Dendritic cell treated with granulocyte-macrophage colony-stimulating factor and Interleukin-4, amounts not matched to agents 40 ng/mL and 50 ng/mL, for 4 days (primary cell): ENCODE data around the gene KLF11.
"Not testable (repeated sequence)": the region's sequence is repeated elsewhere in the genome, so short reads cannot be mapped to it uniquely, and the experiment has no call there.

Experiments used
- H3K27ac Mint-ChIP-seq: one replicate; pipeline ENCODE4 v1.8.0; 2022; ENCODE audit warnings: mild to moderate bottlenecking, mixed read lengths
- H3K27me3 Mint-ChIP-seq: one replicate; pipeline ENCODE4 v1.8.0; 2022; ENCODE audit warnings: mild to moderate bottlenecking, mixed read lengths
- H3K36me3 Mint-ChIP-seq: one replicate; pipeline ENCODE4 v1.8.0; 2022; ENCODE audit warnings: low read depth, mixed read lengths
- H3K4me1 Mint-ChIP-seq: one replicate; pipeline ENCODE4 v1.8.0; 2022; ENCODE audit warnings: low read depth, mixed read lengths
- H3K4me3 Mint-ChIP-seq: one replicate; pipeline ENCODE4 v1.8.0; 2022; ENCODE audit warnings: mild to moderate bottlenecking, moderate library complexity, mixed read lengths
- H3K9me3 Mint-ChIP-seq: one replicate; pipeline ENCODE4 v1.8.0; 2022; ENCODE audit warnings: mixed read lengths
- intact Hi-C: fragments of 100-400 bp; cut with micrococcal nuclease; formaldehyde crosslinking; loops from one replicate; pipeline ENCODE4 v1.15.0; 2022

Gene KLF11

GRCh38 chr2:10005461-10006235 is 37.7 kb upstream of the KLF11 start:
- Mint-ChIP-seq H3K4me1 (peaks cover 16% of the 10 kb centered on the region), H3K27ac (no peak overlapping the region), H3K4me3 (no peak overlapping the region), H3K9me3 (no peaks in the 10 kb centered on the region), H3K27me3 (peaks cover 47% of the 10 kb centered on the region), H3K36me3 (no peaks in the 10 kb centered on the region)
- intact Hi-C loops, result no loop called here

GRCh38 chr2:10006236-10007161 is 36.9 kb upstream of the KLF11 start:
- no peak overlapping the region for H3K4me3 Mint-ChIP-seq
- H3K9me3 Mint-ChIP-seq, result no peaks in the 10 kb centered on the region
- H3K27ac Mint-ChIP-seq, result peak overlapping the region; percentile 35
- no peaks in the 10 kb centered on the region for H3K36me3 Mint-ChIP-seq
- peaks cover 46% of the 10 kb centered on the region for H3K27me3 Mint-ChIP-seq
- H3K4me1 Mint-ChIP-seq, result peaks cover 16% of the 10 kb centered on the region
- intact Hi-C loops, result no loop called here

- intact Hi-C loops, result no loop called here
- Mint-ChIP-seq H3K4me1 (peaks cover 16% of the 10 kb centered on the region), H3K27me3 (peaks cover 46% of the 10 kb centered on the region), H3K4me3 (no peak overlapping the region), H3K9me3 (no peaks in the 10 kb centered on the region), H3K27ac (no peak overlapping the region), H3K36me3 (no peaks in the 10 kb centered on the region)
These were observed 35.9 kb upstream of the KLF11 start for GRCh38 chr2:10007435-10007834.

GRCh38 chr2:10007921-10008808 is 35.2 kb upstream of the KLF11 start:
- H3K4me3 Mint-ChIP-seq, result no peak overlapping the region
- no peaks in the 10 kb centered on the region for H3K9me3 Mint-ChIP-seq
- intact Hi-C loops, result no loop called here
- H3K4me1 Mint-ChIP-seq, result peaks cover 11% of the 10 kb centered on the region
- H3K36me3 Mint-ChIP-seq, result no peaks in the 10 kb centered on the region
- H3K27me3 Mint-ChIP-seq, result peaks cover 46% of the 10 kb centered on the region
- no peak overlapping the region for H3K27ac Mint-ChIP-seq

- Mint-ChIP-seq H3K27me3 (peaks cover 45% of the 10 kb centered on the region), H3K36me3 (no peaks in the 10 kb centered on the region), H3K4me3 (no peak overlapping the region), H3K4me1 (peaks cover 11% of the 10 kb centered on the region), H3K27ac (no peak overlapping the region), H3K9me3 (no peaks in the 10 kb centered on the region)
- intact Hi-C loops, result no loop called here
These were observed 34.6 kb upstream of the KLF11 start for GRCh38 chr2:10008809-10009176.

GRCh38 chr2:10009271-10009810 is 34.0 kb upstream of the KLF11 start:
- Mint-ChIP-seq H3K27ac (no peak overlapping the region), H3K36me3 (no peaks in the 10 kb centered on the region), H3K4me1 (peaks cover 11% of the 10 kb centered on the region), H3K27me3 (peaks cover 42% of the 10 kb centered on the region), H3K4me3 (no peak overlapping the region), H3K9me3 (no peaks in the 10 kb centered on the region)
- intact Hi-C loops, result no loop called here

GRCh38 chr2:10009811-10010781 is 33.3 kb upstream of the KLF11 start:
- H3K4me1 Mint-ChIP-seq, result peaks cover 11% of the 10 kb centered on the region
- no peak overlapping the region for H3K27ac Mint-ChIP-seq
- intact Hi-C loops, result no loop called here
- no peak overlapping the region for H3K4me3 Mint-ChIP-seq
- H3K36me3 Mint-ChIP-seq, result no peaks in the 10 kb centered on the region
- no peaks in the 10 kb centered on the region for H3K9me3 Mint-ChIP-seq
- peaks cover 34% of the 10 kb centered on the region for H3K27me3 Mint-ChIP-seq

- intact Hi-C loops, H3K27ac Mint-ChIP-seq, H3K4me3 Mint-ChIP-seq, H3K36me3 Mint-ChIP-seq, H3K9me3 Mint-ChIP-seq: not testable (repeated sequence)
- Mint-ChIP-seq H3K4me1 (peaks cover 11% of the 10 kb centered on the region), H3K27me3 (peaks cover 26% of the 10 kb centered on the region)
These were observed 32.3 kb upstream of the KLF11 start for GRCh38 chr2:10010861-10011605.

- H3K9me3 Mint-ChIP-seq, H3K27ac Mint-ChIP-seq, H3K4me3 Mint-ChIP-seq, H3K4me1 Mint-ChIP-seq, H3K36me3 Mint-ChIP-seq, intact Hi-C loops: not testable (repeated sequence)
- H3K27me3 Mint-ChIP-seq, result peaks cover 22% of the 10 kb centered on the region
These were observed 31.6 kb upstream of the KLF11 start for GRCh38 chr2:10011606-10012325.

GRCh38 chr2:10012366-10012962 is 30.9 kb upstream of the KLF11 start:
- H3K36me3 Mint-ChIP-seq, H3K9me3 Mint-ChIP-seq, H3K27ac Mint-ChIP-seq, H3K4me3 Mint-ChIP-seq, intact Hi-C loops, H3K4me1 Mint-ChIP-seq: not testable (repeated sequence)
- H3K27me3 Mint-ChIP-seq, result peaks cover 23% of the 10 kb centered on the region

GRCh38 chr2:10012963-10013461 is 30.3 kb upstream of the KLF11 start:
- intact Hi-C loops, result no loop called here
- Mint-ChIP-seq H3K27ac (no peak overlapping the region), H3K9me3 (no peaks in the 10 kb centered on the region), H3K4me1 (peaks cover 1% of the 10 kb centered on the region), H3K36me3 (no peaks in the 10 kb centered on the region), H3K4me3 (no peak overlapping the region), H3K27me3 (peaks cover 19% of the 10 kb centered on the region)
